GM19455 (cell line): ENCODE results near the gene PXYLP1.

ENCODE experiments used
- ATAC-seq: cut with Tn5 transposase; IDR thresholded peaks from one replicate; pipeline ENCODE4 v1.9.1; 2021; ENCODE audit not compliant: unreplicated experiment

The PXYLP1 gene

DNA sequence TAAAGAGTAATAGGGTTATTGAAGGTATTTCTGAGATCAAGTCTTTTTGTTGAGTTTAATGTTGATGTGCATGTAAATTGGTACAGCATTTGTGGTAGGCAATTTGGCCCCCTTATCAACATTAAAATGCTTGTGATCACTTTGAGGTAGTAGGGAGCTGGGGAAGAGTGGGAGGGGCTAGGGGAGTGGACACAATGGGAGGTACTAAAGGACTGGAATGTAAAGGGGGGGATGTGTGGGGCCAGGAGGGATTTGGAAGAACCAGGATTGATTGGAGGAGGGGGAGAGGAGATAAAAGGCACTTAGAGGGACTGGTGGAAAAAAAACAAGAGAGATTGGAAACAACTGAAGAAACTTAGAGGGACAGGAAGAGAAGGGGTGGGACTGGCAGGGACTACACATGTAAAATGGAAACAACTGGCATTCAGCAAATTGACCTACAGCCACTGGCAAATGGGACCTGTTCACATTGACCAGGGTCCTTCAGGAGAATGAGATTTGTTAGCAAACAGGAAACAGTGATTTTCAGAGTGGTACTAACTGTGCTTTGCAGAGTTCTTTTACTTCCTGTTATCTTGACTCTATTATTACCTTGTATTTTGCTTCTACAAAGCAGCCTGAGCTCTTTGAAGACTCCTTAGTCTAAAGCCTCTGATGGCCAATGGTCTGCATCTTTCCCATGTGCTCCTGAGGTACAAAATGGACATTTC lies 88.9 kb downstream of the PXYLP1 start:
- ATAC-seq, result no peak

DNA sequence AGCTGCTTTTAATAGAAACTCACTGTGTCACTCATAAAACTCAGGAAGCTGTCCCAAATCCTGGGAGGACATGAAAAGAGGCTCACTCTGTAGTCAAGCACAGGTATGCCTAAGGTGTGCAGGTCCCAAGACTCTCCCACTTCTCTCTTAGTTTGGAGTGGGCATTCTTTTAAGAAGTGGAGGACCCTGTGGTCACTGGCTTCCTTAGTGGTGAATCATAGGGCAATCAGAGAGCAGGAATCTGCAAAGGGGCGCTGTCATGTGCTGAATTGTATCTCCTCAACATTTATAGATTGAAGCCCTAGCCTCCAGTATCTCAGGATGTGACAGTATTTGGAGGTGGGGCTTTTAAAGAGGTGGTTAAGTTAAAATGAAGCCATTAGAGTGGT lies 89.5 kb downstream of the PXYLP1 start:
- ATAC-seq, result no peak

DNA sequence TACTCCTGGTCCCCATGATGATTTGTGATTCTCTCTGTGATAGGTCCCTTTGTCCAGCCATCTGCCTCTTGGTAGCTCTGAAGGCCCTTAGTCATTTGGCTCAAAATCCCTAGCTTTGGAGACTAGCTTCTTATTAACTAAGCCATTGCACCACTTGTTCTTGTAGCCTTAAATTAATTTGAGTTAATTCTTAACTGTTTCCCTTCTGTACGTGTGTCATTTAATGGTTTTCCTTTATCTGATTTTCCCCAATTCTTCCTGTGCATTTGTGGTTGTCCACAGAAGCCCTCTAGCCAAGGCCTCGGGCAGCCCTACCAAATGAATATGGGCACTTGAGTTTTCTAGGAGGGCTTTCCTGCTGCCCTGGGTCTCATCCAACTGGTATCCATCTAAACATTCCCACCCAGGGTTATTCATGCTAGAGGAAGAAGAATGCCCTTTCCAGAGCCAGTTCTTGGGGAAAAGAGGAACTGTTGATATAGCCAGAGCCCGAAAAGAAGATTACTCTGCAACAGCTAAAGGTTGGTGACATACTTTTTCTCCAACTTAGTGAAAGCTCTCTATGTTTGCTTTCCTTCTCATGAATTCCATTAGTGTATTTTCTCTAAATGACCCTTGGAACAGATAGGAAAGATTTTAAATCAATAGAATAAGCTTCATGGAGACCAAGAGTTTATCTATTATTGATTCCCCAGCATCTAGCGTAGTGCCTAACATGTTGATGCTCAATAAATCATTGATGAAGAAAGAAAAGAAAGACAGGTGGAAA lies 92.5 kb downstream of the PXYLP1 start:
- no peak for ATAC-seq

DNA sequence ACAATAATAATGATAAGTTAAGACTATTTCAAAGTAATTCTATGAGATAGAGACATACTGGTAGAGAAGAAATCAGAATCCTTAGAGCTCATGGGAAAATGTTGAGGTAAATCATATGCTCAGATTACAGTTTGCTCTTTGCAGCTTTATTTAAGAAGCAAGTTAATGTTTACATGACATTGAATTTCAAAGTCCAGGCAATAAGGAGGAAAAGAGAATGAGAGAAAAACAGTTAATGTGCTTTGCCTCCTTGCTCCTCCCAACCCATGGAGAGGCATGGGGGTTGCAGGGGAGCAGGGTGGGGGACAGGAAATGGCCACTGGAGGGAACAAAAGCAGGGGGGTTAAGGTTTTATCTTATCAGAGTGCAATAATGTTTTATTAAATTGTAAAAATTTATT lies 94.5 kb downstream of the PXYLP1 start:
- ATAC-seq, result no peak

DNA sequence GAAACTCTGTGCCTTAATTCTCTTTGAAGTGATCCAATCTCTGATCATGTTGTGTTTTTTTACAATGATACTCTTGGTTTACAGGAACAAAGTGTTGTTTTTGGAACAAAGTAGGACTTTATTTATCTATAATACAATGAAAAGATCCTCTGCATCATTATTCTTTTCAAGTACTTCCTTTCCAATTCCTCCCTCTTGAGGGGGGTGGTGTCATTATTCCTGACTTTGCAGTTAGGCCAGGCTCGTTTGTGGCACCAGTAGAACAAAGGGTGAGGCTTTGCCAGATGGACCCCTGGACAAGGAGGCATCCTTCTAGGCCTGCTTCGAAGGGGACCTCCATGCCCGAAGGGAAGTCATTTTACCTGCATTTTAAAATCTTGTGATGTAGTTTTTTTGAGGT lies 95.0 kb downstream of the PXYLP1 start:
- ATAC-seq, result no peak

DNA sequence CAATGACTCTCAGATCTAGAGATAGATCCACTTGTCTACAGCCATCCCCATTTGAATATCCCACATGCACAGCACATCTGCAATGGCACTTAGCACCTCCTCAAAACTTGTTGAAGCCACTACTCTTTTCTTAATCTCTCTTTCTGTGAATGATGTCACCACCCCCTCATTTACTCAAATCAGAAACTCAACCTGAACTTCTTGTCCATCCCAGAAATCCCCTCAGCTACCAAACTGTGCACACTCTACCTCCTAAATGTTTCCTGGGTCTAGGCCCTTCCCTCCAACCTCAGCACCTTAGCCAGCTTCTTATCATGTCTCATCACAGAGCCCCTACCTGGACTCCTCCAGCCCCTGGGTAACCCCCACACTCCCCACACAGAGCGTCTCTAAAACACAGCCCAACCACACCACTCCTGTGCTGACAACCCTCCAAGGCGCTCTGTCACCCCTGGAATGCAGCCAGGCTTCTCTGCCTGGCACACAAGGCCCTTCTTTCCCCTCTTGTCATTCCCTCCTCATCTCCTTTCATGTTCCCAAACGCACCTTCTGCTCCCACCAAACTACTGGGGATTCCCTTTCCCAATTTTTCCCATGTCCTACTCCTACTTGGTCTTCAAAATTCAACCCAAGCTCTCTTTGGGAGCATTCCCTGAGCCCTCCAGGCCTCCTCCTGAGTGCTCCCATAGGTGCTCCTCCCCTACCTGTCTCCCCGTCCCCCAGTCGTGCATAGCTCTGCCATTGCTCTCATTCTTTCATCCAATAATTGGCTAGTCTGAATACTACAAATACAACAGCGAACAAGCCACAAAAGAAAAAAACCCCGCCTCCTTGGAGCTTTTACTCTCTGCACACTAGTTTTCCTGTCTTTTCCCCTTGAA lies 96.9 kb downstream of the PXYLP1 start:
- ATAC-seq, result no peak

DNA sequence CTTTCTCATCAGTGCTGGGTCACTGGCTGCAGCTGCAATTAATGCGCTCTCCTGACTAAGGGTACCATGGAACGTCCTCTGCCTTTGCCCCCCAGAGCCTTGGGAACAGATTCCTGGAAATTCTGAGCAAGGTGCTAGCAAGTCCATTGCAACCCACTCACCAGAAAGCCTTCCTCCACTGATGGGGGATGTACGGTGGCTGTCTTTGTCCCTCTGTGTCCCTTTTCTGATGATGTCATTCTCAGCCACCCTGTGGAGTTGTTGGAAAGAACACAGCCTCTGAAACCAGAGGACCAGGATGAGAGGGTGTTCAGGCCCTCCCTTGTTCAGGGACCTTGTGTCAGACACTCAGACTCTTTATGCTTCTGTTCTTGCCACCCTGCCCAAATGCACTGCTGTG lies 98.6 kb downstream of the PXYLP1 start:
- no peak for ATAC-seq

DNA sequence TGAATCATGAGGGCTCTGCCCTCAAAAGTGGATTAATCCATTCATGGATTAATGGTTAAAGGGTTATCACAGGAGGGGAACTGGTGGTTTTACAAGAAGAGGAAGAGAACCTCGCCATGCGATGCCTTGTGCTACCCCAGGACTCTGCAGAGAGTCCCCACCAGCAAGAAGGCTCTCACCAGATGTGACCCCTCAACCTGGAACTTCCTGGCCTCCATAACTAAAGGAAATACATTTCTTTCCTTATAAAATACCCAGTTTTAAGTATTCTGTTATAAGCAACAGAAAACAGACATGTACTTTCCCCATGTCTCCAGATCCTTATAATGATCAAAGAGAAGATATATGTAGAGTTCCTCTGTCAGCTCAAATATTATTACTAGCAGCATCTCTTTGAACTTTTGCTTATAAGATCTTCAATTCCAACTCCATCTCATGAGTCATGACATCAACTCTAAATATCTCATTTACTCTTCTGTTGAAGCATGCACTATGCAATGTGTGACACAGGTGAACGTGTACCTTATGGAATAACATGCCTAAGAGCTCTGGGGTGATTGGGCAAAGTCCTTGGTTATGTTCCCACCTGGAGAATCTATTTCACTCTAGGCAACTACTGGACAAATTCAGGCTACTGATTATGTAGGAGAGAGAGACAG lies 99.2 kb downstream of the PXYLP1 start:
- no peak for ATAC-seq

DNA sequence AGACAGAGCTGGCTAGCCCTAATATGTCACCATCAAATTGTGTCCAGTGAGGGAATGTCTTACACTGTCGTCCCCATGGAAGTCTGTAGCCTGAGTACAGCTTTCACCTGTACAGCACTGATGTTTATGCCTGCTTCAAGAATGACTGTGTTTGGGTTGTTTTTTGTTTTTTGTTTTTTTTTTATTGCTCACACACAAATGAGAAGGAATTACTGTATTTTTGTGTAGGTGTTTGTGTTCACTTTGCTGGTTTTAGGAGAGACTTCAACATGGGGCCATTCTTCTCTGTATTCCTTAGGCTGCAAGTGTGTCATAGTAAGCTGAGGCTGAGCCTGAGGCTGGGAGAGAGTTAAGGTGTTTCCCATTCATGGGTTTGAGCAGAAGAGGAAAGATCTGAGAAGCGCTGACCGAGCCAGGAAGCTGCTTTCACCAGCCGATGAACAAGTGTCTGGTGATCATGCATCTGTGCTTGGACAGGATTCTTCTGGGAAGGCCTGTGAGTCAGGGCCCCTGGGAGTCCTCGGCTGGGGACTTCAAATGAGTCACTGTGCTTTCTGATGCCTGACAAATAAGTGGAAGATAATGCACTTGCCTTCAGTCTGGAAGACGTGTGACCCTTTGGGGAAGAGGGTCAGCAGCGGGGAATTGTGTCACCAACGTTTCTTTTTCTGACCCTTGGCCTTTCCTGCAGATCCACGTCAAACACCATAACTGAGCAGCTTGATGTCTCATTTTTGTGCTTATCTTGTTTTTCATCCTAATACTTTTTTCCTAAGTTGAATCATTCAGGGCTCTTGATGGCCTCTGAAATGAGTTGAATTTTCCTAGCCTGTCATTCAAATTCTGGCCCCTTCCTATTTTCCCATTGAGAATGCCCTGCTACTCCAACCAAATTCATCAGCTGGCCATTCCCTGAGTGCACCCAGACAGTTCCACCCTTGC lies 100.0 kb downstream of the PXYLP1 start:
- ATAC-seq, result no peak

DNA sequence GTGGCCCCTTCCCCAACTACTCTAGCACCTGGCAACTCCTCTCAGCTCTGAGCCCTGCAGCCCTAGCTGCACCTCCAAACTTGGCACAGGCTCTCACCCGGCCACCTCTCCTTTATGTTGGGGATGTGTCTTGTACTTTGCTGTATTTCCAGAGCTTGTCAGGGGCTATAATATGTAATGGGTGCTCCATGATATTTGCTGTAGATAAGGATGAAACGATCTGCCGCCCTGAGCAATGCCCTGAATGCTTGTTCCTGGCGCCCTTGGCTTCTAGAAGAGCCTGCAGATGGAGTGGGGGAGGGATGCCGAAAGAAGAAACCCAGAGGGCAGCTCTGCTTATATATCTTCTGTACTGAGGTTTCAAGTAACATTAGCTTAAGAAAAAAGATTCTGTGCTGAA lies 100.8 kb downstream of the PXYLP1 start:
- ATAC-seq, result no peak

DNA sequence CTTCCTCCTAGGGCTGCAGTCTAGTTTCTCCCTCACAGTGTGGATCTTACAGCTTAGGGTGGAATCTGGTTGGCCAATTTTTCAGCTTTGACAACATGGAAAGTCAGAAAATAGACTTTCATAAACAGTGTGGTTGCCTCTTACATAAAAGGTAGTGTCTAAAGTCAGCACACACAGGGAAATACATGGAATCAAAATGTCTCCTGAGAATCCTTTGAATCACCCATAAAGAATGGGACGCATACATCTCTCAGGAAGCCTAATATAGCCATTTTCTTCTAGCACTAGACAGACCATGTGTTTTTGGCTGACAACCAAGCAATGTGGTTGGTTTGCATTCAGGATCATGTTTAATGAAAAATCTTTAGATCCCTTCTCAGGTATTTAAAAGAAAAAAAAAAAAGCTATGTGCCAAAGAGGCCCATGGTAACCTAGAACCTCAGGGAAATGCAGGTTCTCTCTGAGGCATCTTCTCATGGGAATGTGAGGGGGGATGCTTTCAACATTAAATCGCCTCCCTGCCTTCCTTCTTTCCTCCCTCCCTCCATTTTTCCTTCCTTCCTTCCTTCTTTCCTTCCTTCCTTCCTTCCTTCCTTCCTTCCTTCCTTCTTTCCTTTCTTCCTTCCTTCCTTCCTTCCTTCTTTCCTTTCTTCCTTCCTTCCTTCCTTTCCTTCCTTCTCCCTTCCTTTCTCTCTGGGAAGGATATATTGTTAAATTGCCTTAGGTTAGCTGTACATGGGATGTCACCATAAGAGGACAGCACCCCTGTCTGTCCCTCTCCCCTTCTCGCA lies 102.4 kb downstream of the PXYLP1 start:
- ATAC-seq, result no peak

DNA sequence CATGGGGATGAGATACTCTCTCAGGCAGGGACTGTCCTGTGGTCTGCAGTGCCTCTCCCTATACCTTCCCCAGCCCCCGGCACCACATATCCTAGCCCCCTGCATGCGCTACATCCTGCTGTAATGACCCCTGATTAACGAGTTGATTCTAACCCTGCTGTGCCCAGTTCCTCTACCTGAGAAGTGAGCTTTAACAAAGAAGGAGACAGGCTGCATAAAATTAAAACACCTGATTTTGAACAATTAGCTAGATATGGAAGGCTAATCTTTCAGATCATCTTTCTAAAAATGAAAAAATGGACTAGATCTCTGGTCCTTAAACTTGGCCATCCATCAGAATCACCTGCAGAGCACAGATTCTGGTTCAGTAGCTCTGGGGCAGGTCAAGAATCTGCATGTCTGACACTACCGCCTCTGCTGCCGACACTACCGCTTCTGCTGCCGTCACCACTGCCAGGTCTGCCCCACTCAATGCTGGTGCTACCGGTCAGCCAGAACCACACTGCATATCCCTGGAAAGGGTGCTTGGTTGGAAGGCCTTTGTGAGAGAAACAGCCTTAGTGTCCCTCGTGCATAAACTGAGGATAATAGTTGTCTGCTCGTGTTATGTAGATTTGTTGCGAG lies 103.1 kb downstream of the PXYLP1 start:
- no peak for ATAC-seq

DNA sequence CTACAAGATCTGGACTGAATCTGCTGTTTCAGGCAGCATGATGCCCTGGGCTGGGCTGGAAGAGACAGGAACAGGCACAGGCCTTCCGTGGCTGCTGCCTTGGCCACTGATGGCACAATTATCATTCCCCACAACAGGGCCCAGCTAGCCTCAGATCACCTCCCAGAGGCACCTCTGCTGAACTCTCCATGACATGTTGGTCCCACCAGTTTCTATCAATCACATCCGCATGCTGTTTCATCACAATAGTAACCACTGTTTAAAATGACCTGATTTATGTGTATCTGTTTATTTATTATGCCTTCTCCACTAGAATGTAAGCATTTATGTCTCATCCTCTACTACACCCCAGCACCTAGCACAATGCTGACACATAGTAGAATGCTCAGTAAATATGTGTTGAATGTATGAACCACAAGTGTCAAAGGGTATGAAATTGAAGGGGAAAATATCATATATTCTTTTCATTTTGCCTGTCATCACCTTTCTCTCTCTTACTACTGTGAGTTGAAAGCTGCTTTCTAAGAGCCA lies 104.0 kb downstream of the PXYLP1 start:
- no peak for ATAC-seq

DNA sequence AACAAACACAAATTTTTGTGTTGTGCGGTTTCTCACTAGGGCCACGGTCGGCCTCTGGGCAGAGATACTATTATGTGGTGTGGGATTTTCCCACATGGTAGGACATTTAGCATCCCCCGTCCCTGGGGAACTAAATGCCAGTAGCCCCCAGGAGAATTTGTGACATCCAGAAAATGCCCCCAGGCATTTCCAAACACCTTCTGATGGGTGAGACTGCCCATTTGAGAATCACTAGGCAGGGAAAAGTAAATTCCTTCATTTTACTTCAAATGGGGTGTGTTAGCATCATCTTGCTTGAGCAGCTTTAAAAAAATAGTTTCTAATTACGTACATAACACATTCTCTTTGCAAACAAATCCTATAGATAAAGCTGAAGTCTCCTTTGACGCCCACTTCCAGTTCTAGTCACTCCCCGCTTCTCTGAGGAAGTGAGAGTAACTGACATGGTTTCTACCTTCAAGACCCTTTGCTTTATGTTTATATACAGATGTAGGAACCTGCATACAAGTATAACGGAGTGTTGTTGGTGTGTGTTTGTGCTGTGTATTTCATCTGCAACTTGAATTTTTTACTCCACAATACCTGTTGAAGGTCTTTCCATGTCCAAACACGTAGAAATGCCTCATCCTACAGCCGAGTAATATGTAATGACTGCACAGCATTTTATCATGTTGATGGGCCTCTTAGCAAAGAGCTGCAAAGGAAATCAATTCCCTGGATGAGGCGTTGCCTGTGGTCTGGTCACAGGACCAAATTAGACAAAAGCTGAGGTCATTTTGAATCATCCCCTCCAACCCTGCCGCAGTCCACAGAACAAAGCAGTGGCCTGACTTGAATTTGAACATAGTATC lies 105.3 kb downstream of the PXYLP1 start:
- ATAC-seq, result peak; percentile 92

DNA sequence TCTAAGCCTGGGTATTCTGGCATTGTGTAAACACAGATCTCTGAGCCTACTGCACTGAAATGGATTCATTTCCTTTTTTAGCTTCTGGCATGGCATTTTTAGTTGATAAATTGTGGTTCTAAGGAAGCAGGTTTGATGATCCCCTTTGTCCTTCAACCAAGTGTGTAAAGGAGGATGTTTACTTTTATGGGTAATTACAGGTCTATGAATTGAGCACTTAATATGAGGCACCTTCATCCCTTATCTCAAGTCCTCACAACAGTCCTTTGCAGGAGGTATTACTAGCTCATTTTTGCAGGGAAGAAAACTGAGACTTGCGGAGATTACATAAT lies 105.9 kb downstream of the PXYLP1 start:
- ATAC-seq, result no peak

DNA sequence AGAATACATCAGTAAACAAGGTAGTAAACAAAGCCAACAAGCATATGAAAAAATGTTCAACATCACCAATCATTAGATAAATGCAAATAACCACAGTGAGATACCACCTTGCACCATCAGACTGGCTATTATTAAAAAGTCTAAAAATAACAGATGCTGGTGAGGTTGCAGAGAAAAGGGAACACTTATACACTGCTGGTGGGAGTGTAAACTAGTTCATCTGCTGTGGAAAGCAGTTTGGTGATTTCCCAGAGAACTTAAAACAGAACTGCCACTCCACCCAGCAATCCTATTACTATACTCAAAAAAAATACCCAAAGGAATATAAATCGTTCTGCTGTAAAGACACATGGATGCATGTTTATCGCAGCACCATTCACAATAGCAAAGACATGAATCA lies 106.4 kb downstream of the PXYLP1 start:
- no peak for ATAC-seq

DNA sequence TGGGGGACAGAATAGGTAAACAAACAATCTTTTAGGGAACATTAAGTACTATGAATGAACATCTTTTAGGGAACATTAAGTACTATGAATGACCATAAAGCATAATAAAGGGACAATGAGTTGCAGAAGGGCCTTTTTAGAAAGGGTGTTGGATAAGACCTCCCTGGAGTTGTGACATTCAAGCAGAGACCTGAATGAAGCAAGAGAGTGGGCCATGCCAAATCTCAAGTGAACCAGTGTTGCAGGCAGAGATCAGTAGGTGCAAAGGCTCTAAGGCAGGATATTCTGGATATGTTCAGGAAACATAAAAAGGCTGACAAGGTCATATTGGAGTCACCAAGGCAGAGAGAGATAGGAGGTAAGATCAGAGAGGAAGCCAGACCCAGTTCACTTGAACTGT lies 107.3 kb downstream of the PXYLP1 start:
- ATAC-seq, result no peak

DNA sequence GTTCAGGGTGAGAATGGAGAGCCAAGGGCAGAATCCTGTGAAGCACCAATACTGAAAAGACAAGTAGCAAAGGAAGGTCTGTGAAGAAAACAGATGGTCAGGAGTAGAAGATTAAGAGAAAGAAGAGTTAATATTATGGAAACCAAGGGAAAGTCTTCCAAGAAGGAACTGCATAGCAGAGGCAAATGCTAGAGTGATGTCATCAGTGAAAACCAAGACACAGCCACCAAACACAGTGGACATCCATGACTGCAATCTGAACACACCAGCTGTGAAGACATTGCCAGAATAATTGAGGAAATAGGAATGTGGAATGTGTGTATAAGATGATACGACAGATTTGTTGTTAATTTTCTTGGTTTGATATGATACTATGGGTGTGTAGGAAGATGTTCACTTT lies 109.9 kb downstream of the PXYLP1 start:
- no peak for ATAC-seq
